Superior temporal gyrus (tissue), 1 donor: ENCODE measurements around the gene CIPC.
A peak's percentile ranks its signal among the peaks of the same experiment; 100 is the strongest.

ENCODE experiments used
- DNase-seq: peaks from one replicate; pipeline ENCODE4 v3.0.0-alpha.2; 2016; ENCODE audit errors: extremely low spot score

CIPC gene, protein sequence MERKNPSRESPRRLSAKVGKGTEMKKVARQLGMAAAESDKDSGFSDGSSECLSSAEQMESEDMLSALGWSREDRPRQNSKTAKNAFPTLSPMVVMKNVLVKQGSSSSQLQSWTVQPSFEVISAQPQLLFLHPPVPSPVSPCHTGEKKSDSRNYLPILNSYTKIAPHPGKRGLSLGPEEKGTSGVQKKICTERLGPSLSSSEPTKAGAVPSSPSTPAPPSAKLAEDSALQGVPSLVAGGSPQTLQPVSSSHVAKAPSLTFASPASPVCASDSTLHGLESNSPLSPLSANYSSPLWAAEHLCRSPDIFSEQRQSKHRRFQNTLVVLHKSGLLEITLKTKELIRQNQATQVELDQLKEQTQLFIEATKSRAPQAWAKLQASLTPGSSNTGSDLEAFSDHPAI

GRCh38 chr14:77097700-77098528, at the start of gene CIPC:
TSS of gene CIPC (plus strand) at chr14:77098258. CDS start at chr14:77105709, 7,451 bp downstream.
- peak; percentile 99 for DNase-seq

DNA sequence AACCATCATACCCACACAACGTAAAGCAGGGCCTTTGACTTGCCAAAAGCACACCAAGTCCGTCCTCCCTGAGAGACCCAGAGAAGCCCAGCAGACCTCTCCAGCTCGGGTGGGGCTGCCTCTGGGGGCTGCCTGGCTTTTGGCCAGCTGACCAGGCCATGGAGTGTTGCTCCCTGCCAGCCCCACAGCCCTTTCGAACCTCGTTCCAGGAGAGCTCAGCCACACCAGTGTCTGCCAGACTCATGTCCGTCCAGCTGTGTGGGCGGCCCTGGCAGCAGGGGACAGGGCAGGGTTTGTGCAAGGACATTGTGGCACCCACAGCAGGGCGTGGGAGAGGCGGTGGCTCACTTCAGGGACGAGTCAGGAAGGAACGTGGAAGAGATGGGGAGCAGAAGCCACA, 46.9 kb upstream of the CIPC start:
- DNase-seq, result no peak

DNA sequence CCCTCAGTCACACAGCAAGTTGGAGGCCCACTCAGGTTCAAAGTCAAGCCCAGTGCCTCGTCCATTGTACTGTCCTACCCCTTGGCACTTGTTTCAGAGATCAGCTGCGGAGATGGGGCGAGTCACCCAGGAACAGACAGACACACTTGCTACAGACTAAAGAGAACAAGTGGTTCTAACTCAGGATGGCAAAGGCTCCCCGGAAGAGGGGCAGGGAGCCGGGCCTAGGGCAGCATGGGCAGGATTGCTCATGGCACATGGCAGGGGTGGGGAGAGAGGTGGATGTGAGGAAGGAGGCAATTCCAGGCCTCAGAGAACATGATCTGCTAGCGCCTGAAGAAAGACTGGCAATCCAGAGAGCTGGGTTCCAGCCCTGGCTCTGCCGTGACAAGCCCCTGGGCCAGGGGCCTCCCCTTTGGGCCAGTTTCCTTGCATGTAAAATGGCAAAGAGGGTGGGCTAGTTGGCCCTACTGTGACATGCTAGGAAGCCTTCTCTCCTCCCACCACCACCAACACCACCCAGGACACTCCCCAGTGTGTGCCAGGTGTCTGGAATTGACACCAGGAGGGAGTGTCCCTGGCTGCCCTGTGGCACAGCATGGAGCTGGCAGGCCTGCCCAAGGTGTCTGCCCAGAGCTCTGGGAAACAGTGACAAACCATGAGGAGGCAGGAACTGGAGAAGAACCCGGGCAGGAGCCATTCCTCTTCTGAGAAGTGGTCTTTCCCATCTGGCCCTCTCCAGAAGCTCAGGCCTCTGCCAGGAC, 45.6 kb upstream of the CIPC start:
- no peak for DNase-seq

- peak; percentile 62 for DNase-seq
Measured at GRCh38 chr14:77053046-77053841, 44.8 kb upstream of the CIPC start.

- DNase-seq, result peak; percentile 73
Measured at GRCh38 chr14:77055306-77055705, 42.8 kb upstream of the CIPC start.

- DNase-seq, result no peak
Measured at GRCh38 chr14:77055981-77056380, 42.1 kb upstream of the CIPC start.

DNA sequence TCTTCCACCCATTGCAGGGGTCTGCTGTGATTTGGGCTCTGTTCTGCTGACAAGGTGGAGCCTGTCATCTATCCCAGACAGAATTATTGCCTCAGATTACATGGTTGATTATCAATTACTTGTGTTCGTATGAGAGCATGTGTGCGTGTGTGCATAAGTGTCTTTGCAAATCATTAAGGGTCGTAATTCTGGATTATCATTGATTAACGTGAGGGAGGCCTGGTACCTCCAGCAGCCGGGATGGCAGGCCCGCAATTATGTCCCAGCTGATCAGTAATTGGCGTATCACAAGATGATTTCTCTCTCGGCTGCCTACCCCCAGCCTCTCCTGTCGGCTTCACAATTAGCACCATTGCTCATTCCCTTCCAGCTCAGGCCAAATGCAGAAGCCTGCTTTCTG, 39.9 kb upstream of the CIPC start:
- no peak for DNase-seq

GRCh38 chr14:77058785-77059184, 39.3 kb upstream of the CIPC start:
- DNase-seq, result no peak

GRCh38 chr14:77059276-77059915, 38.7 kb upstream of the CIPC start:
- peak; percentile 84 for DNase-seq

- DNase-seq, result no peak
Measured at GRCh38 chr14:77061630-77062257, 36.3 kb upstream of the CIPC start.

DNA sequence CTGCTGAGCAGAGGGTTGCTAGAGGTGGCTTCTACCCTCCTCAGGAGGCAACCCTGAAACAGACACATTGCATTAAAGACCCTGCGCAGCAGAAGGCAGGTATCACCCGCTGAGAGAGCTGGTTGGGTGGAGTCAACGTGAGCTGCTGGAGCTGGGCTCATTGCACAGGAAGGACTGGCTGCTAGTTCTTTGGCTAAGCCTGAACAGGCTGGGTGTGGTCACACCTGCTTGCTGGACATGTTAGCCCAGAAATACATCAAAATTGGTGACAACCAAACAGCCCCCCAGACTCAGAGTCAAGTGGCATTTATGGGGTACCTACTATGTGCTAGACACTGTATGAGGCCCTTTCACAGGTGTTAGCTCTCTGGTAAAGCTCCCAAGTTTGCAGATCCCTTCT, 35.8 kb upstream of the CIPC start:
- DNase-seq, result no peak

GRCh38 chr14:77063571-77064171, 34.4 kb upstream of the CIPC start:
- peak; percentile 81 for DNase-seq

GRCh38 chr14:77064521-77065178, 33.4 kb upstream of the CIPC start:
- no peak for DNase-seq

DNA sequence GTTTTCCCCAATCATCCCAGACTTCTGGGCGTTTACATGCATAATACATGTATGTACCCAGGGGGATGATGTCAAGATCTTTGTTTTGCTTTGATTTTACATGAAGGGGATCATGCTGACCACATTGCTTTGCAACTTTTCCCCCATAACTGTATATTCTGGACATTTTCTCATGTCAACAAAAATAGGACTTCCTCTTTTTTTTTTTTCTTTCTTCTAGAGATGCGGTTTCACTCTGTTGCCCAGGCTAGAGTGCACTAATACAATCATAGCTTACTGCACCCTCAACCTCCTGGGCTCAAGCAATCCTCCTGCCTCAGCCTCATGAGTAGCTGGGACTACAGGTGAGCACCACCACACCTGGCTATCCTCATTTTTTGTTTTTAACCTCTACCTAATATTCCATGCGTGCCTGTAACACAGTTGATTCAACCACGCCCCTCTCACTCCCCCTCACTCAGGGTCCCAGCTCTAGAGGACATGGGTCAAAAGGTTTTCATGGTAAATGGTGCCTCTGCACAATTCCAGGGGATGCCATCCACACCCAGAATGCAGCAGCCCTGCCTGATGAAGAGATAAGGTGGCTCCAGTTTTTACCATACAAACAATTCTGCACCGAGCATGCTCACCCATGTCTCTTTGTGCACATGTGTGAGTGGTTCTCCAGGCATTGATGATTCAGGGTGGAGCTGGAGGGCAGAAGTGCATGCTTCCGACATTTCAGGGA, 32.0 kb upstream of the CIPC start:
- DNase-seq, result no peak

DNA sequence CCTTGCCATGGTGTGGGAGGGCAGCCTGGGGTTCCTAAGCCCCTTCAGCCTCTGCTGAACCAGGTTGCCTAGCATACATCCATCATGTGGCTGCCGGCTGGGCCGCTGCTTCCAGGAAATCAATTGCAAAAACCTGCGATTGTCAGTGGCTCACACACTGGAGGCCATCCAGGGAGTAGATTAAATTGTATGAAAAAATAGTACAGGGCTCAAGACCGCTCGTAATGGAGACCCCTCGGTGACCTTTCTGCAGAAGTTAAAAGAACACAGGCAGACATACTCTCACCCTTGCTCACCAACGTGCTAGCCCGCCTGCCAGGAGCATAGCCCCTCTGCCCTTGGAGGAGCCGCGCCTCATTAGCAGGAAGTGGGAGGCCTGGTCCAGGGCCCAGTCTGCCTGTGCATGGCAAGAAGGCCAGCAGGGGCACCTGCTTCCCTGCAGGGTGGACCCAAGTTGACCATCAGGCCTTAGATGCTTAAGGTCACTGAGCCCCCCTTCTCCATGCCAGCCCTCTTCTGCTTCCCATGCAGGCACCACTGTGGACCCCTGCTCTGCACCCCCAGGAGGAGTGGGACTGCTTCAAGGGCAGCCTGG, 31.4 kb upstream of the CIPC start:
- no peak for DNase-seq

GRCh38 chr14:77067632-77068516, 30.2 kb upstream of the CIPC start:
- peak; percentile 85 for DNase-seq

- no peak for DNase-seq
Measured at GRCh38 chr14:77068517-77069200, 29.4 kb upstream of the CIPC start.
